ENCODE measurements around the gene NEURL2. TPM values are rescaled to one million over a fixed set of nuclear protein-coding genes. Genes with fewer than 3 reads are reported as not detected.
"Not testable (repeated sequence)": the region's sequence is repeated elsewhere in the genome, so short reads cannot be mapped to it uniquely, and the experiment has no call there.

The NEURL2 gene
- polyA plus RNA-seq, 1 donor (not counting 4 experiments of a cell fraction or from before 2014, with no cell fraction given): 0.49 TPM

DNA sequence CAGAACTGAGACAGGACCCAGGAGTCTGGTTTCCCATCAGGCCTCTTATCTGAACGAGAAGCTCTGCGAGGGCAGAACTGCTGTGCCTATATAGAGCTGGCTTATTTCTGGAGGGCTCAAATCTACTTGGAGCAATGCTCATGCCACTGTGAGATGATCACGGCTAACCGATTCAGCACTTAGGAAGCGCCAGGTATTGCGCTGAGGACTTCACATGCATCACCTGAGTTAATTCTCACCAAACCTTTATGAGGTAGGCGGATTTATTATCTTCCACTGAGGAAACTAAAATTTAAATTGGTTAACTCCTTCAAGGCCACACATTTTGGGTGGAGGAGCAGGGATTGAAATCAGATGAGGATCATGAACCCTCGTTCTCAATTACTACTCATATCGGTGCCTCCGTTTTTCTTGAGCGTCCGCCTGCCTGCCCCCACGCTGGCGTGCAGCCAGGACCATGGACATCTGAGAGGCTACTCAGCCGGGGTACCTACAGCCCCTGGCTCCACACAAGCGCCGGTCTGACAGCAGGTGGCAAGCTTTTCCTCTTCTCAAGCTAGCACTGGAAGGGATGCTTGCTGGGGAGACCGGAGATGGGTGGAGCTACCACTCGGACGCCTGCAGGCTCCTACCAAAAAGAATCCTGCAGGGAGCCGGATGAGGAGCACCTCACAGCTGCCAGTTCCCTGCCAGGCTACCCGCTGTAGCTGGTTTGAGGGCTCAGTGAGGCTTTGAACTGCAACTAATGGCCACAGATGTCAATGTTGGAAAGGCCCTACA is 42.4 kb upstream of the NEURL2 start:
- H3K27me3 ChIP-seq (ENCODE audit: control insufficient read depth, extremely low read depth, insufficient read depth, low read length): no peaks in the 10 kb centered on the region
- peak overlapping the region; percentile 97 for H3K27ac ChIP-seq (ENCODE audit: control insufficient read depth, insufficient read depth, low read length)
- peak overlapping the region; percentile 99 for H3K9ac ChIP-seq (ENCODE audit: control insufficient read depth, extremely low read depth, insufficient read depth, low read length)
- H3K36me3 ChIP-seq (ENCODE audit: control insufficient read depth in 2 of 2, extremely low read depth in 1 of 2, insufficient read depth in 2 of 2, low read length in 2 of 2): peaks cover 3 to 13% of the 10 kb centered on the region in 2 experiments
- DNase-seq (ENCODE audit: low read depth, low spot score): no peak
- no peak for FAIRE-seq
- no peaks in the 10 kb centered on the region for H3K9me3 ChIP-seq (ENCODE audit: control insufficient read depth, low read depth, low read length)
- H3K4me3 ChIP-seq (ENCODE audit: control insufficient read depth in 2 of 3, extremely low read depth in 1 of 3, insufficient read depth in 2 of 3, low read depth in 1 of 3, low read length in 3 of 3): peak overlapping the region; percentile 89 to 95 (median 92)
- TF ChIP-seq EZH2 (IDR thresholded peaks at IDR 0.05; ENCODE audit: low read length): no peak
- TF ChIP-seq, protein P1, sequence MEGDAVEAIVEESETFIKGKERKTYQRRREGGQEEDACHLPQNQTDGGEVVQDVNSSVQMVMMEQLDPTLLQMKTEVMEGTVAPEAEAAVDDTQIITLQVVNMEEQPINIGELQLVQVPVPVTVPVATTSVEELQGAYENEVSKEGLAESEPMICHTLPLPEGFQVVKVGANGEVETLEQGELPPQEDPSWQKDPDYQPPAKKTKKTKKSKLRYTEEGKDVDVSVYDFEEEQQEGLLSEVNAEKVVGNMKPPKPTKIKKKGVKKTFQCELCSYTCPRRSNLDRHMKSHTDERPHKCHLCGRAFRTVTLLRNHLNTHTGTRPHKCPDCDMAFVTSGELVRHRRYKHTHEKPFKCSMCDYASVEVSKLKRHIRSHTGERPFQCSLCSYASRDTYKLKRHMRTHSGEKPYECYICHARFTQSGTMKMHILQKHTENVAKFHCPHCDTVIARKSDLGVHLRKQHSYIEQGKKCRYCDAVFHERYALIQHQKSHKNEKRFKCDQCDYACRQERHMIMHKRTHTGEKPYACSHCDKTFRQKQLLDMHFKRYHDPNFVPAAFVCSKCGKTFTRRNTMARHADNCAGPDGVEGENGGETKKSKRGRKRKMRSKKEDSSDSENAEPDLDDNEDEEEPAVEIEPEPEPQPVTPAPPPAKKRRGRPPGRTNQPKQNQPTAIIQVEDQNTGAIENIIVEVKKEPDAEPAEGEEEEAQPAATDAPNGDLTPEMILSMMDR (optimal IDR thresholded peaks at IDR 0.05 in 1 of 3, IDR thresholded peaks at IDR 0.05 in 1 of 3, conservative IDR thresholded peaks at IDR 0.05 in 1 of 3; ENCODE audit: extremely low read depth in 1 of 3, insufficient read depth in 2 of 3, low read length in 3 of 3): peak; percentile 30 to 51 (median 39)
- H3K79me2 ChIP-seq (ENCODE audit: control insufficient read depth, insufficient read depth, low read length): peaks cover 33% of the 10 kb centered on the region
- peaks cover 14% of the 10 kb centered on the region for H3K4me1 ChIP-seq (ENCODE audit: control insufficient read depth, extremely low read depth, insufficient read depth, low read length)
- peak overlapping the region; percentile 100 for H3K4me2 ChIP-seq (ENCODE audit: control insufficient read depth, extremely low read depth, insufficient read depth, low read depth, low read length)
- H4K20me1 ChIP-seq (ENCODE audit: control insufficient read depth, extremely low read depth, insufficient read depth, low read length): no peaks in the 10 kb centered on the region
- H2AFZ ChIP-seq (ENCODE audit: control insufficient read depth, low read length): peak overlapping the region; percentile 88
- no peaks in the 10 kb centered on the region for H3K9me1 ChIP-seq (ENCODE audit: control insufficient read depth, extremely low read depth, insufficient read depth, low read length)
- dilution Hi-C loops (cut with MboI; ENCODE audit: extremely low pct_ligation_motif_present, low sequenced_read_pairs): no loop called here

DNA sequence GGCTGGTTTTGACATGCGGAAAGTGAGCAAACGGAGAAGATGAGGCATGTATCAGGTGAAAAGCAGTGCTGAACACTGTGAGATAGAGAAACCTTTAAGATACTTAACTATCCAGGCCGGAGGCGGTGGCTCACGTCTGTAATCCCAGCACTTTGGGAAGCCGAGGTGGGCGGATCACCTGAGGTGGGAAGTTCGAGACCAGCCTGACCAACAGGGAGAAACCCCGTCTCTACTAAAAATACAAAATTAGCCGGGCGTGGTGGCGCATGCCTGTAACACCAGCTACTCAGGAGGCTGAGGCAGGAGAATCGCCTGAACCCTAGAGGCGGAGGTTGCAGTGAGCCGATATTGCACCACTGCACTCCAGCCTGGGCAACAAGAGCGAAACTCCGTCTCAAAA is 40.7 kb upstream of the NEURL2 start:
- H3K9ac ChIP-seq (ENCODE audit: control insufficient read depth, extremely low read depth, insufficient read depth, low read length); H3K9me1 ChIP-seq (ENCODE audit: control insufficient read depth, extremely low read depth, insufficient read depth, low read length); H3K27ac ChIP-seq (ENCODE audit: control insufficient read depth, insufficient read depth, low read length); dilution Hi-C loops (cut with MboI; ENCODE audit: extremely low pct_ligation_motif_present, low sequenced_read_pairs); H3K27me3 ChIP-seq (ENCODE audit: control insufficient read depth, extremely low read depth, insufficient read depth, low read length); H4K20me1 ChIP-seq (ENCODE audit: control insufficient read depth, extremely low read depth, insufficient read depth, low read length); DNase-seq (ENCODE audit: low read depth, low spot score); FAIRE-seq; H3K9me3 ChIP-seq (ENCODE audit: control insufficient read depth, low read depth, low read length); H2AFZ ChIP-seq (ENCODE audit: control insufficient read depth, low read length); H3K36me3 ChIP-seq (ENCODE audit: control insufficient read depth in 2 of 2, extremely low read depth in 1 of 2, insufficient read depth in 2 of 2, low read length in 2 of 2); H3K4me2 ChIP-seq (ENCODE audit: control insufficient read depth, extremely low read depth, insufficient read depth, low read depth, low read length); H3K4me3 ChIP-seq (ENCODE audit: control insufficient read depth in 2 of 3, extremely low read depth in 1 of 3, insufficient read depth in 2 of 3, low read depth in 1 of 3, low read length in 3 of 3): not testable (repeated sequence)
- Histone ChIP-seq H3K79me2 (ENCODE audit: control insufficient read depth, insufficient read depth, low read length) (peaks cover 24% of the 10 kb centered on the region), H3K4me1 (ENCODE audit: control insufficient read depth, extremely low read depth, insufficient read depth, low read length) (peaks cover 13% of the 10 kb centered on the region)
